GM19351 (cell line): ENCODE measurements around the gene GABPB2.

Source experiments
- ATAC-seq: cut with Tn5 transposase; IDR thresholded peaks from one replicate; pipeline ENCODE4 v1.9.1; 2021; ENCODE audit warnings: mild to moderate bottlenecking, moderate library complexity; ENCODE audit not compliant: unreplicated experiment

The GABPB2 gene

GRCh38 chr1:151158326-151158725 lies 87.8 kb downstream of the GABPB2 start:
- ATAC-seq, result no peak

DNA sequence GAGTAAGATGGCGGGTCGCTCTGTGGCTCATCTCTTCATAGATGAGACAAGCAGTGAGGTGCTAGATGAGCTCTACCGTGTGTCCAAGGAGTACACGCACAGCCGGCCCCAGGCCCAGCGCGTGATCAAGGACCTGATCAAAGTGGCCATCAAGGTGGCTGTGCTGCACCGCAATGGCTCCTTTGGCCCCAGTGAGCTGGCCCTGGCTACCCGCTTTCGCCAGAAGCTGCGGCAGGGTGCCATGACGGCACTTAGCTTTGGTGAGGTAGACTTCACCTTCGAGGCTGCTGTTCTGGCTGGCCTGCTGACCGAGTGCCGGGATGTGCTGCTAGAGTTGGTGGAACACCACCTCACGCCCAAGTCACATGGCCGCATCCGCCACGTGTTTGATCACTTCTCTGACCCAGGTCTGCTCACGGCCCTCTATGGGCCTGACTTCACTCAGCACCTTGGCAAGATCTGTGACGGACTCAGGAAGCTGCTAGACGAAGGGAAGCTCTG lies 88.2 kb downstream of the GABPB2 start:
- ATAC-seq, result no peak

- no peak for ATAC-seq
These were observed 88.8 kb downstream of the GABPB2 start for GRCh38 chr1:151159373-151159772.

DNA sequence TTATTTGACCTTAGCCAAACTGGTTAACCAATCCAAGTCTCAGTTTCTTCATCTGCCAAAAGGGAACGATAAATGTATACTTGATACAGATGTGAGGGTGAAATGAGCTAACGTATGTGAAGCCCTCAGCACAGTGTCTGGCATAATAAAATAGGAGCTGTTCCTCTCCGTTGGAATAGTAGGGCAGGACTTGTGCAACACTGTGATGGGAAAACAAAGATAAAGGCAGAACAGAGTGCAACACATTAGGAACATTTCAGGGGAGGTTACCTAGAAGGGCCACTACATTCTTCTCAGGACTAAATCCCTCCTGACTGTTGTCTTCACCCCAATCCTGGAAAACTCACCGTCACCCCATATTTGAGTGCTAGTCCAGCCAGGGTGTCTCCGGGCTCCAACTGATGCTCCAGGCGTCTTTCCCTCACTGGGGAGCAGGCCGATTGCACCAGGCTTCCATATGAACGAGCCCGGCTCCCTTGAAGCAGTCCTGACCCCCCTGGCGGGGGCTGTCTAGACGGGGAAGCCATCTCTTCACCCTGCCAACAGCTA lies 94.2 kb downstream of the GABPB2 start:
- ATAC-seq, result no peak

DNA sequence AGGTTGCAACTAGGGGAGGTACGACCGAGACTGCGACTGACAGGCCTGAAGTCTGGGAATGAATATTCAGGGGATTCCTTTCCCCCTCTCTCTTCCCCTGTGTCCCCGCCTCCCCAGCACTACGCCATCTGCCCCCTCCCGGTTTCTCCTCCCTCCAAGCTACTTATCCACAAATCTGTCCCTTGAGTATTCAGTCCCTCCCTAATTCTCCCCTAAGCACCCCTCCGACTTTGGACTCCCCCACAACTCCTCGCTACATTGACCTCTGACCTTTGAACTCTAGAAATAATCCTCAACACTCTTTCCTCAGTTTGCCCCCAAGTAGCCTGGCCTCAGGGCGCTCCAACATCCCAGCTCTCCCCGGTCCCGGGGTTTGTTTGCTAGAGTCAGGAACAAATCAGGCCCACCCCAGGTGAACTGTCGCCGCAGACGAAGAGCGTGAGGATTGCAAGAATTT lies 94.7 kb downstream of the GABPB2 start:
- peak; percentile 4 for ATAC-seq

- ATAC-seq, result peak; percentile 81
These were observed 95.4 kb downstream of the GABPB2 start, which contains the start of the genes LYSMD1 and SCNM1 for GRCh38 chr1:151165738-151166504. Gene LYSMD1, minus strand, starts transcription at chr1:151165902. Its CDS starts 644 bp downstream, at chr1:151165258. Gene SCNM1, plus strand, starts transcription at chr1:151166144. Its CDS starts 9 bp downstream, at chr1:151166153.

- peak; percentile 11 for ATAC-seq
These were observed 96.0 kb downstream of the GABPB2 start for GRCh38 chr1:151166505-151166956.

DNA sequence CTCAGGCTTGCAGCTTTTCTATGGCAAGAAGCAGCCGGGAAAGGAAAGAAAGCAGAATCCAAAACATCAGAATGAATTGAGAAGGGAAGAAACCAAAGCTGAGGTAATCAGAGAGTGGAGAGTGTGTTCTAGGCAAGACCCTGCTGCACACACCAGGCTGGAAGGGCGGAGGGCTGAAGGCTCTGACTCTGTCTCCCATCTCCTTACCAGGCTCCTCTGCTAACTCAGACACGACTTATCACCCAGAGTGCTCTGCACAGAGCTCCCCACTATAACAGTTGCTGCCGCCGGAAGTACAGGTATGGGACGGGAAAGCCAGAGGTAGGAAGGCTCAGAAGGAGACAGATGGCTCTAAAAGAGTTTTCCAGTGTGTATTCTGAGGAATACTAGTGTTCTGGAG lies 96.6 kb downstream of the GABPB2 start:
- no peak for ATAC-seq

DNA sequence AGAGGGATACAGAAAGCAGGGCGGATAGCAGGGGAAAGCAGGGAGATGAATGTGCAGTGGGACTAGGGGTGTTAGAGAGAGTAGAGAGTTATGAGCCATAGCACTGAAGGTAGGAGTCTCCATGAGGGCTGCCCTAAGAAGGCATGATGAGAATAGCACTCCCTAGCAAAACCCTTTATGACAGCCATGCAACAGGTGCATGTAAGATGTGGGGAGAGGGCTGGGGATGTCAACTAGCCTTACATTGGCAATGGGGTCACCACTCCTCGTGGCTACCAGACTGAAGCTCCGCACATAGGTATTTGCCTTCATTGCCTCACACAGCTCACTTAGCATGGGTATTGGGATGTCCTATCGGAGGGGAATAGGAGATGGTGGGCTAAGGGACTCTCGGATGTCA lies 100.6 kb downstream of the GABPB2 start:
- ATAC-seq, result no peak
